T-cell (primary cell): Measurements from ENCODE around the gene STT3A. TPM values are rescaled to one million over a fixed set of nuclear protein-coding genes. Genes with fewer than 3 reads are reported as not detected.

ENCODE experiments used
- ATAC-seq, 4 experiments: fragments of 200-7000 bp in 3 of 4; fragments of 150-1000 bp in 1 of 4; cut with Tn5 transposase; replicated peaks in 1 of 4; 1 replicate in 3 of 4; 2 replicates in 1 of 4; pipeline ENCODE4 v1.10.0; 2021; ENCODE audit warnings: moderate library complexity in 3 of 4, mild to moderate bottlenecking in 2 of 4, moderate number of reproducible peaks in 1 of 4
- CTCF ChIA-PET, 2 donors: fragments of 300-600 bp; sonication (Branson Sonifier 250); formaldehyde crosslinking; loops; one replicate each; lab custom pipeline; 2022; ENCODE audit warnings: antibody characterized with exemption in 2 of 2; lab: Charles Lee
- POLR2A ChIA-PET, 2 donors: fragments of 300-600 bp; sonication (Branson Sonifier 250); formaldehyde crosslinking; loops; one replicate each; lab custom pipeline; 2022; ENCODE audit warnings: antibody characterized with exemption in 2 of 2; lab: Charles Lee
- DNase-seq, 35 experiments: peaks; one replicate each; pipeline versions ENCODE4 v3.0.0 to v3.0.0-alpha.2; 2013 to 2023
- H3K27ac ChIP-seq: one replicate; pipeline ENCODE4 v1.5.1; 2013; ENCODE audit warnings: low read length
- H3K27me3 ChIP-seq, 2 experiments: replicated peaks in 1 of 2; 1 replicate in 1 of 2; 2 replicates in 1 of 2; pipeline versions ENCODE4 v1.6.1 to v1.7.0; 2013; ENCODE audit warnings: low read length in 1 of 2, mixed read lengths in 1 of 2; ENCODE audit not compliant: control insufficient read depth in 2 of 2, insufficient read depth in 2 of 2; ENCODE audit errors: extremely low read depth in 1 of 2
- H3K36me3 ChIP-seq, 2 donors: 1 replicate in 1 of 2; 2 replicates in 1 of 2; pipeline versions ENCODE4 v1.6.1 to v1.7.0; 2013; ENCODE audit warnings: low read length in 1 of 2; ENCODE audit not compliant: control insufficient read depth in 2 of 2, insufficient read depth in 1 of 2; ENCODE audit errors: extremely low read depth in 1 of 2
- H3K4me1 ChIP-seq, 2 experiments: 1 replicate in 1 of 2; 2 replicates in 1 of 2; pipeline versions ENCODE4 v1.6.1 to v1.7.0; 2013; ENCODE audit warnings: low read length in 2 of 2, mixed read lengths in 1 of 2; ENCODE audit not compliant: insufficient read depth in 2 of 2, control insufficient read depth in 1 of 2; ENCODE audit errors: extremely low read depth in 1 of 2
- H3K4me3 ChIP-seq, 2 donors: 1 replicate in 1 of 2; 2 replicates in 1 of 2; pipeline versions ENCODE4 v1.5.1 to v1.7.0; 2013; ENCODE audit warnings: mild to moderate bottlenecking in 2 of 2, low read length in 1 of 2, moderate library complexity in 1 of 2; ENCODE audit not compliant: control insufficient read depth in 1 of 2; ENCODE audit errors: extremely low read depth in 1 of 2
- H3K9me3 ChIP-seq: 2 replicates; pipeline ENCODE4 v1.7.0; 2013
- H3K27ac Mint-ChIP-seq, 2 donors: one replicate each; pipeline ENCODE4 v1.8.0; 2020 to 2021; ENCODE audit warnings: mild to moderate bottlenecking in 2 of 2, mixed read lengths in 2 of 2
- H3K27me3 Mint-ChIP-seq, 2 donors: one replicate each; pipeline ENCODE4 v1.8.0; 2021 to 2022; ENCODE audit warnings: mixed read lengths in 2 of 2
- H3K36me3 Mint-ChIP-seq: one replicate; pipeline ENCODE4 v1.8.0; 2021; ENCODE audit warnings: mixed read lengths
- H3K4me1 Mint-ChIP-seq, 3 donors: one replicate each; pipeline ENCODE4 v1.8.0; 2020 to 2022; ENCODE audit warnings: mixed read lengths in 3 of 3, mild to moderate bottlenecking in 1 of 3
- H3K4me3 Mint-ChIP-seq, 3 donors: one replicate each; pipeline ENCODE4 v1.8.0; 2020 to 2022; ENCODE audit warnings: mild to moderate bottlenecking in 3 of 3, mixed read lengths in 3 of 3, moderate library complexity in 3 of 3
- H3K9me3 Mint-ChIP-seq, 3 donors: one replicate each; pipeline ENCODE4 v1.8.0; 2020 to 2022; ENCODE audit warnings: mixed read lengths in 3 of 3
- WGBS: methylation state at CpG from one replicate; pipeline ENCODE4 v1.1.5; 2013; ENCODE audit warnings: missing lambda C conversion rate; ENCODE audit not compliant: insufficient coverage; 5-methylcytosine and 5-hydroxymethylcytosine counted together
- total RNA-seq, 35 experiments: library from RNA in 6 of 35; stranded (reverse) in 6 of 35; fragments of 120-200 nt in 1 of 35; gene quantifications; one replicate each; pipeline versions ENCODE4 v1.2.1 to v1.2.4 and lab custom pipeline; 2013 to 2026

The STT3A gene
- total RNA-seq, 5 donors from 2014 or later (not counting 1 experiment from before 2014, with no cell fraction given): 51.0 to 103 (median 88.5) TPM

DNA sequence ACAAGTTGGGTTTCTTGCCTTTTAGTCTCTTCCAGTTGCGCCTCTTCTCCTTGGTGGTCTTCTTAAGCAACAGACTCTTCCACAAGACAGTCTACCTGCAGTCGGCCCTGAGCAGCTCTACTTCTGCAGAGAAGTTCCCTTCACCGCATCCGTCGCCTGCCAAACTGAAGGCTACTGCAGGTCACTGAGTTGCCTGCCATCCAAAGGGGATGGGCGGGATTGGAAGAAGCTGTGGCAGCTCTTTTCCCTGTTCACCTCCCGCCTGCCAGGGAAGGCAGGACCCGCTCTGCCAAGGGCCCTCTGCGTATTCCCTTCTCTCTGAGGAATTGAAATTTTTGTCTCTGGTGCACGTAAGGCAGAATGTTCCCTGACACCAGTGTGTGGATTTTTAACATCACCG is 9.2 kb upstream of the STT3A start:
- H3K27ac ChIP-seq: no peak overlapping the region
- ATAC-seq (no peak), DNase-seq (no peak)
- no peak overlapping the region for H3K4me3 ChIP-seq
- H3K4me1 ChIP-seq: no peaks in the 10 kb centered on the region
- peaks cover 0 to 2% (median 0%) of the 10 kb centered on the region in 3 donors for H3K4me1 Mint-ChIP-seq
- H3K27ac Mint-ChIP-seq: no peak overlapping the region
- no peaks in the 10 kb centered on the region for H3K27me3 ChIP-seq
- CTCF ChIA-PET: no interaction called here
- no peak overlapping the region for H3K4me3 Mint-ChIP-seq
- H3K27me3 Mint-ChIP-seq: no peaks in the 10 kb centered on the region
- H3K36me3 ChIP-seq: peaks cover 8 to 52% of the 10 kb centered on the region in 2 donors
- POLR2A ChIA-PET: interaction anchor here in 1 of 2 donors (0.6 kb wide), 1 partner anchor 417 kb away, joined by 4 read pairs; no protein-coding TSS in a partner anchor
- no peaks in the 10 kb centered on the region for H3K9me3 ChIP-seq
- H3K36me3 Mint-ChIP-seq: peaks cover 36% of the 10 kb centered on the region
- H3K9me3 Mint-ChIP-seq: no peaks in the 10 kb centered on the region
- WGBS: 94% methylated on average over 8 of the region's 11 CpGs

DNA sequence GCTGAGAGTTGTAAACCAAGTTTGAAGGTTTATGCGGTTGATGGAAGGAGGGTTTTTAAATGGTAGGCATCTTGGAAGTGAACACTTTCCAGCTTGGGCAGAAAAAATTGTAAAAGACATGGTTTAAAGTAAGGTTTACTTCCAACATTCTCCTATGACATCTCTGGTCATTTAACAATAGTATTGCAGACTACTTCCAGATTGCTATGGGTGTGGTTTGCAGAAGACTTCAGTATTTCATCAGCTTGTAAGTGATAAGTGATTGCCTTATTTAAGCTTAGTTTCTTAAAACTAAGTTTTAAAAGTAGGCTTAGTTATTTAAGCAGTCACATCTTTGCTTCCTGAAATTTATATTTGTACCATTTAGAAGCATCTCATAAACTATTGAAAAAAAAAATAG is 7.2 kb upstream of the STT3A start:
- CTCF ChIA-PET: interaction anchor here in 1 of 2 donors (0.8 kb wide), 1 partner anchor 16 kb away, joined by 3 read pairs; no protein-coding TSS in a partner anchor
- no peaks in the 10 kb centered on the region for H3K27me3 ChIP-seq
- POLR2A ChIA-PET: interaction anchor here in 1 of 2 donors (0.7 kb wide), 1 partner anchor 33 kb away, joined by 3 read pairs; no protein-coding TSS in a partner anchor
- Mint-ChIP-seq H3K36me3 (peaks cover 28% of the 10 kb centered on the region), H3K4me1 (peaks cover 0 to 3% (median 0%) of the 10 kb centered on the region in 3 donors), H3K27me3 (no peaks in the 10 kb centered on the region), H3K9me3 (no peaks in the 10 kb centered on the region), H3K27ac (no peak overlapping the region), H3K4me3 (no peak overlapping the region)
- DNase-seq (no peak), ATAC-seq (no peak)
- H3K4me3 ChIP-seq: no peak overlapping the region
- H3K27ac ChIP-seq: no peak overlapping the region
- WGBS: no CpG with 5 or more reads among the region's 1 CpG
- H3K4me1 ChIP-seq: no peaks in the 10 kb centered on the region
- no peaks in the 10 kb centered on the region for H3K9me3 ChIP-seq
- peaks cover 8 to 32% of the 10 kb centered on the region in 2 donors for H3K36me3 ChIP-seq

GRCh38 chr11:125586623-125587022 is 6.0 kb upstream of the STT3A start:
- ChIA-PET CTCF (no interaction called here), POLR2A (interaction anchor here in 1 of 2 donors (0.5 kb wide), 1 partner anchor 17 kb away, joined by 3 read pairs; no protein-coding TSS in a partner anchor)
- Mint-ChIP-seq H3K27ac (peak overlapping the region in 1 of 2 donors; percentile 28), H3K4me1 (peaks cover 4 to 8% (median 6%) of the 10 kb centered on the region in 3 donors), H3K9me3 (no peaks in the 10 kb centered on the region), H3K27me3 (no peaks in the 10 kb centered on the region), H3K4me3 (no peak overlapping the region), H3K36me3 (peaks cover 24% of the 10 kb centered on the region)
- H3K27ac ChIP-seq: no peak overlapping the region
- no peak for ATAC-seq
- no peak overlapping the region for H3K4me3 ChIP-seq
- H3K36me3 ChIP-seq: peaks cover 8 to 26% of the 10 kb centered on the region in 2 donors
- WGBS: no CpG with 5 or more reads among the region's 3 CpGs
- DNase-seq: no peak
- no peaks in the 10 kb centered on the region for H3K9me3 ChIP-seq
- no peaks in the 10 kb centered on the region for H3K27me3 ChIP-seq
- H3K4me1 ChIP-seq: peaks cover 3 to 6% of the 10 kb centered on the region in 2 experiments

DNA sequence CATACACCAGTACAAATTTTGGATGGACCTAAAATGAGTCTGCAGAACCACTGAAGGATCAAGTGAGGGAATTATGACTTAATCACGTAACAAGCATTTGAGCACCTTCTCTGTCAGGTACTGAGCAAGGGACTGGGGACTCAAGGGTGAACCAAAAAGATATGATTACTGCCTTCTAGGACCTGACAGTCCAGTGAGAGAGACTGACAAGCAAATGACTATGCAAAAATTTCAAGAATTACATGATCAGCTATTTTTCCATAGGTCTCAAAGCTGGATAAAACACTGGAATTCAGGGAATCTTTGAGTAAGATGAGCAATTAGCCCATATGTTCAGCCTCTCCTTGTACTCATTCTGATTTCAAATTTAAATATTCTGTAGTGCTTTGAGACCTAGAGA is 5.2 kb upstream of the STT3A start:
- Mint-ChIP-seq H3K27me3 (no peaks in the 10 kb centered on the region), H3K9me3 (no peaks in the 10 kb centered on the region), H3K4me1 (peaks cover 9 to 14% (median 14%) of the 10 kb centered on the region in 3 donors), H3K4me3 (no peak overlapping the region), H3K27ac (no peak overlapping the region), H3K36me3 (peaks cover 23% of the 10 kb centered on the region)
- no peak for ATAC-seq
- CTCF ChIA-PET: interaction anchor here in 1 of 2 donors (0.5 kb wide), 1 partner anchor 245 kb away, joined by 3 read pairs; no protein-coding TSS in a partner anchor
- no peaks in the 10 kb centered on the region for H3K27me3 ChIP-seq
- peaks cover 5 to 17% of the 10 kb centered on the region in 2 donors for H3K36me3 ChIP-seq
- no peak for DNase-seq
- no peaks in the 10 kb centered on the region for H3K9me3 ChIP-seq
- H3K4me3 ChIP-seq: no peak overlapping the region
- H3K4me1 ChIP-seq: peaks cover 7 to 9% of the 10 kb centered on the region in 2 experiments
- POLR2A ChIA-PET: no interaction called here
- H3K27ac ChIP-seq: no peak overlapping the region
- WGBS: 100% methylated on average over 1 of the region's 1 CpG

GRCh38 chr11:125588505-125588904 is 4.1 kb upstream of the STT3A start:
- no peaks in the 10 kb centered on the region for H3K27me3 ChIP-seq
- H3K4me3 ChIP-seq: no peak overlapping the region
- H3K36me3 ChIP-seq: peaks cover 5 to 10% of the 10 kb centered on the region in 2 donors
- H3K4me1 ChIP-seq: peaks cover 12 to 15% of the 10 kb centered on the region in 2 experiments
- H3K9me3 ChIP-seq: no peaks in the 10 kb centered on the region
- no peaks in the 10 kb centered on the region for H3K27me3 Mint-ChIP-seq
- H3K4me3 Mint-ChIP-seq: no peak overlapping the region
- DNase-seq: no peak
- H3K4me1 Mint-ChIP-seq: peaks cover 14 to 24% (median 23%) of the 10 kb centered on the region in 3 donors
- H3K9me3 Mint-ChIP-seq: no peaks in the 10 kb centered on the region
- no CpG with 5 or more reads among the region's 3 CpGs for WGBS
- ChIA-PET POLR2A (no interaction called here), CTCF (no interaction called here)
- H3K27ac ChIP-seq: no peak overlapping the region
- ATAC-seq: no peak
- peaks cover 14% of the 10 kb centered on the region for H3K36me3 Mint-ChIP-seq
- H3K27ac Mint-ChIP-seq: peak overlapping the region in 1 of 2 donors; percentile 71

DNA sequence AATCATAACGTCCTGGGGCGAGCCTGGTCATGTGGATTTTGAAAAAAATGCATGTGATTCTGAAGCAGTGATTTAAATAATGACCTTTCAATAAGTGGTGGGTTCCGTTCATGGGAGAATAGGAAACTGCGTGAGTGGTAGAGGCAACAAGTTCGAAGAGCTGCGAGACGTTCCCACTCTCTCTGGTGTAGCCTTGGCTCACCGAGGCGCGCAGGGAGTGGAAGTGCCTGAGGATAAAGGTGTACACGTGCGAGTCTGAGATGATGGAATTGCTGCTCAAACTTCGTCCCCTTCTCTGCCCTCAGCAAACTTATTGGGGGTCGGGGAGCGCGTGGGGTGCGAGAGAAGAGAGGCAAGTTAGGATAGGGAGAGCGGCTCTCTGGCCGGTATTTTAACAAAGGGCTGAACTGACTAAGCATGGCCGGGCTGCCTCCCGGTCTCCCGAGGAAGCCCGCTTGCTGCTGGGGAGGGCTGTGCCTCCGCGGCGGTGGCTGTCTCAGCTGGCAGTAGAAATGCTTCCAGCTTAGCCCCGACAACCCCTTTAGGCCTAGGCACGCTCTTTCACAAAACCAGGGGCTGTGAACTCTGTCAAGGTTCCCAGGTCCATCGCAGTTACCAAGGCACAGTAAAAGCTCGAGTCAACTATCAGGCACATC is 875 bp upstream of the STT3A start:
- Histone ChIP-seq H3K4me3 (peak overlapping the region; percentile 74 to 80), H3K9me3 (no peaks in the 10 kb centered on the region), H3K27ac (peak overlapping the region; percentile 96), H3K27me3 (no peaks in the 10 kb centered on the region), H3K4me1 (peaks cover 15 to 17% of the 10 kb centered on the region in 2 experiments), H3K36me3 (peaks cover 0 to 3% of the 10 kb centered on the region in 2 donors)
- Mint-ChIP-seq H3K27ac (peak overlapping the region; percentile 98 to 99), H3K4me1 (peaks cover 44 to 57% (median 54%) of the 10 kb centered on the region in 3 donors), H3K27me3 (no peaks in the 10 kb centered on the region), H3K36me3 (peaks cover 9% of the 10 kb centered on the region), H3K4me3 (peak overlapping the region; percentile 90 to 95 (median 91)), H3K9me3 (no peaks in the 10 kb centered on the region)
- ATAC-seq (peak; percentile 14 to 21 (median 16)), DNase-seq (peak in 14 of 35 experiments; percentile 1 to 46 (median 22))
- WGBS: 3% methylated on average over 22 of the region's 30 CpGs
- CTCF ChIA-PET: interaction anchor here in 1 of 2 donors (0.6 to 2.4 kb wide), 3 partner anchors 23 to 38 kb away, joined by 3 to 33 read pairs (median 14); partner anchors contain the start of genes CHEK1 and EI24
- POLR2A ChIA-PET: interaction anchor here (0.6 to 2.4 kb wide), 8 partner anchors 9 to 677 kb away, joined by 3 to 14 read pairs (median 3); partner anchors contain the start of genes EI24 (in 1 of the 2), FOXRED1 (in 1 of the 2) and SRPRA (in 1 of the 2)
